ENCODE results near the gene OR2L2.
"Not testable (repeated sequence)": the region's sequence is repeated elsewhere in the genome, so short reads cannot be mapped to it uniquely, and the experiment has no call there.

OR2L2 gene

GRCh38 chr1:248029770-248030169, at the start of gene OR2L2:
Gene OR2L2, plus strand, starts transcription at chr1:248030070. Its CDS starts 8,198 bp downstream, at chr1:248038268.
- in situ Hi-C loops (cut with MboI; ENCODE audit: low pct_unique_long_range_greater_than_20kb, low sequenced_read_pairs), result no loop called here
- no peak for DNase-seq

DNA sequence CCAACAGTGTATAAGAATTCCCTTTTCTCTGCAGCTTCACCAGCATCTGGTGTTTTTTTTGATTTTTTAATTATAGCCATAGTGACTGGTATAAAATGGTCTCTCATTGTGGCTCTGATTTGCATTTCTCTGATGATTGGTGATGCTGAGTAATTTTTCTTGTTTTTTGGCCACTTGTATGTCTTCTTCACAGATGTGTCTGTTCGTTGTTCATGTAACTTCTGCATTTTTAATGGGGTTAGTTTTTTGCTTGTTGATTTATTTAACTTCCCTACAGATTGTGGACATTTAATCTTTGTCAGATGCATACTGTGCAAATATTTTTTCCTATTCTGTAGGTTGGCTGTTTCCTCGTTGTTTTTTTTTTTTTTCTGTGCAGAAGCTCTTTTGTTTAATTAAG, 36.9 kb upstream of the OR2L2 start:
- no peak for DNase-seq
- in situ Hi-C loops (cut with MboI; ENCODE audit: low pct_unique_long_range_greater_than_20kb, low sequenced_read_pairs), result no loop called here

GRCh38 chr1:247998811-247999210, 31.1 kb upstream of the OR2L2 start:
- in situ Hi-C loops (cut with MboI; ENCODE audit: low pct_unique_long_range_greater_than_20kb, low sequenced_read_pairs), result no loop called here
- no peak for DNase-seq

- no peak for DNase-seq
- in situ Hi-C loops (cut with MboI; ENCODE audit: low pct_unique_long_range_greater_than_20kb, low sequenced_read_pairs), result no loop called here
Measured at GRCh38 chr1:248000169-248000568, 29.7 kb upstream of the OR2L2 start.

GRCh38 chr1:248007778-248008177, 22.1 kb upstream of the OR2L2 start:
- in situ Hi-C loops (cut with MboI; ENCODE audit: low pct_unique_long_range_greater_than_20kb, low sequenced_read_pairs), result no loop called here

GRCh38 chr1:248009681-248010080, 20.2 kb upstream of the OR2L2 start:
- DNase-seq, result no peak
- in situ Hi-C loops (cut with MboI; ENCODE audit: low pct_unique_long_range_greater_than_20kb, low sequenced_read_pairs), result no loop called here

More at GRCh38 chr1:248007778-248008177, 22.1 kb upstream of the OR2L2 start:
- DNase-seq, result no peak

DNA sequence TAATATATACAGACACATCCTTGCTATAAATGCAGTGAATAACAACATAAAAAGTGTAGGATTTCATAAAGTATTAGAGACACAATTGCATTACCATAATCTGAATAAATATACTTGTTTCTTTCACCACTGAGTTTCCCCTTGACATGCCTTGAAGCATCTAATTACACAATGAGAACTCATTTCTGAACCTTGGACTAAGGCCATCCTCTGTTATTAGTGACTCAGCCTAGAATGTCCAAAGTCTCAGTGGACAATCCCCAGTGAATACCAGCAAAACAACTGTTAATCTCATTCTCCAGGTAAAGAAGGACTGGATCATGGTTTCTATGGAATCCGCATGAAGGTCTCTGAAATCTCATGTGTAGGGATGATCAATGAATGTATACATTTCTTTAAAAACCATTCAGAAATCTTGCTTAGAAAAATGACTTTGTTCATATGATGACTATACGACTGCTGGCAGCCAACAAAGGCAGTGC, 16.6 kb upstream of the OR2L2 start, which contains the start of gene OR2L5:
Gene OR2L5, plus strand, starts transcription at position 432 of the 482 bp plus-strand sequence. CDS start 8,288 bp downstream, outside the sequence.
- in situ Hi-C loops (cut with MboI; ENCODE audit: low pct_unique_long_range_greater_than_20kb, low sequenced_read_pairs), result no loop called here

DNA sequence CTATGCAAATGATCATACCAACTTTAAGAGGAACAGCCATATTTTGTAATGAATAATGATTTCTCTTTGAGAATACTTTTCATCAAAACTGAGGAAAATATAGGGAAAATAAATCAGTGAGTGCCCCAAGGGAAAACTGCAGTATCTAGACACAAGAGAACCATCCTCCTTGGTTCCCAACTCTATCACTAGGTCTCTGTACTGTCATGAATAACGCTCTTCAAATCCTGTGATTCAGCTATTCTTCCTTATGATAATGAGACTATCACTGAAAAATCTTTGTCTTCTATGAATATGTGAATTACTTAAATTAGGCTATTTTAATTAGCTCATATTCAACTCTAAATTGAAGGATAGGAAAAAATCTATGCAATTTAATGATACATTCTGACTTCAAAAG, 14.1 kb upstream of the OR2L2 start:
- in situ Hi-C loops (cut with MboI; ENCODE audit: low pct_unique_long_range_greater_than_20kb, low sequenced_read_pairs), result no loop called here
- DNase-seq, result no peak

More for the DNA sequence above, 16.6 kb upstream of the OR2L2 start, which contains the start of gene OR2L5:
- DNase-seq, result no peak

DNA sequence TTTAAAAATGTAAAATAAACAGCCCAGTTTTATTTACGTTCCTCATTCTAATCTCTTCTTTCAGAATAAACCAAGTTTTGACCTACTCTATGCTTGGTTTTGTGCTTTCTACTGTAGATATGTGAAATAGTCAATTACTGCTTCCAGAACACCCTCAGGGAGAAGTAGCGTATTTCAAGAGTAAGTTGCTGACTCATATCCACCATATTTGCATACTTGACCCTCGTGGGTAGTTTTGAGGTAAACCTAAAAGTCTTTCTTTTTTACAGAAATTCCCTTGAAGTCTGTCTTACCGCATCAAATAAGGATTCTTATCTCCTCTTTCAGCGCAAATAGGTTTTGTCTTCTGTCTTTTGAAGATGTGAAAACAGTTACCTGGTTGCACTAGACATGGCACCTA, 15.3 kb downstream of the OR2L2 start:
- no peak for DNase-seq
- in situ Hi-C loops (cut with MboI; ENCODE audit: low pct_unique_long_range_greater_than_20kb, low sequenced_read_pairs), result no loop called here

GRCh38 chr1:248046536-248046935, 16.7 kb downstream of the OR2L2 start, which contains the start of gene OR2L3:
Gene OR2L3, plus strand, starts transcription at chr1:248046836. Its CDS starts 13,846 bp downstream, at chr1:248060682.
- in situ Hi-C loops (cut with MboI; ENCODE audit: low pct_unique_long_range_greater_than_20kb, low sequenced_read_pairs), result no loop called here
- no peak for DNase-seq

DNA sequence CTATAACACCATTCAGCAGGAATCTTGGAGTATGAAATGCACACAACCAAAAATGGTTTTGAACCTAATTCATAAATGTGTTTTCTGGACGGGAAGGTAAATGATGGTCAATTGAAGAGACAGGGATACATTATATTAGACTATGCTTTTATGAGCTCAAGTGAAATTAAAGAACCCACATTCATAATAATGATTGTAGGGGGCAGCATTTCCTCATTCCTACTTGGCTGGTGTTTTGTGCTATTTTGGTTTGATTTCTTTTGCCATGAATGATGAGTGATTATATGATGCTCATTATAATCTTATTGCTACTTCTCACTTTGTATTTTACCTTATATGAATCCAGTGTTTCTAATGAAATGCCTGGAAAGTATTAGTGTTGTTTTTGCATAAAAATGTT, 17.1 kb downstream of the OR2L2 start:
- in situ Hi-C loops (cut with MboI; ENCODE audit: low pct_unique_long_range_greater_than_20kb, low sequenced_read_pairs), result no loop called here
- no peak for DNase-seq

- no peak for DNase-seq
- in situ Hi-C loops (cut with MboI; ENCODE audit: low pct_unique_long_range_greater_than_20kb, low sequenced_read_pairs), result no loop called here
Measured at GRCh38 chr1:248054671-248055070, 24.8 kb downstream of the OR2L2 start.

DNA sequence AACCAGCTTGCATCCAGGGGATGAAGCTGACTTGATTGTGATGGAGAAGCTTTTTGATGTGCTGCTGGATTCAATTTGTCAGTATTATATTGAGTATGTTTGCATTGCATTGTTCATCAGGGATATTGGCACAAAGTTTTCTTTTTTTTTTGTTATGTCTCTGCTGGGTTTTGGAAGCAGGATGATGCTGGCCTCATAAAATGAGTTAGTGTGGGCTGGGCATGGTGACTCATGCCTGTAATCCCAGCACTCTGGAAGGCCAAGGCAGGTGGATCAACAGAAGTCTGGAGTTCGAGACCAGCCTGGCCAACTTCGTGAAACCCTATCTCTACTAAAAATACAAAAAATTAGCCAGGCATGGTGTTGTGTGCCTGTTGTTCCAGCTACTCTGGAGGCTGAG, 25.4 kb downstream of the OR2L2 start:
- no peak for DNase-seq
- in situ Hi-C loops (cut with MboI; ENCODE audit: low pct_unique_long_range_greater_than_20kb, low sequenced_read_pairs), result no loop called here

DNA sequence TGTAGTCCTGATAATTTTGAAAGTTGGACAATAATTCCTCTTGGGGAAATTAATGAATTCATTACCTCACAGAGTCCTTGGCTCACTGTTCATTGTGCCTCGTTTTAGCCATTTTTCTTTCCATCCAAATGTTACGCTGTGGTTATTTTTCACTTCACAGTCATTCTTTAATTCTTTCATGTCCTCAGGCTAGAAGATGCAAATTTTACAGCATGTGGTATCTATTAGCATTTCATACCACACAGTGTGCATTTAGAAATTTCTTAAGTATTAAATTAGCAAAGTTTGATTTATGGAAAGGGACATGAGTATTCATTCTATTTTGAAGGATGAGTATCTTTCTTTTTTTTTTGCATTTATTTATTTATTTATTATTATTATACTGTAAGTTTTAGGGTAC, 35.2 kb downstream of the OR2L2 start:
- no peak for DNase-seq
- in situ Hi-C loops (cut with MboI; ENCODE audit: low pct_unique_long_range_greater_than_20kb, low sequenced_read_pairs), result no loop called here

DNA sequence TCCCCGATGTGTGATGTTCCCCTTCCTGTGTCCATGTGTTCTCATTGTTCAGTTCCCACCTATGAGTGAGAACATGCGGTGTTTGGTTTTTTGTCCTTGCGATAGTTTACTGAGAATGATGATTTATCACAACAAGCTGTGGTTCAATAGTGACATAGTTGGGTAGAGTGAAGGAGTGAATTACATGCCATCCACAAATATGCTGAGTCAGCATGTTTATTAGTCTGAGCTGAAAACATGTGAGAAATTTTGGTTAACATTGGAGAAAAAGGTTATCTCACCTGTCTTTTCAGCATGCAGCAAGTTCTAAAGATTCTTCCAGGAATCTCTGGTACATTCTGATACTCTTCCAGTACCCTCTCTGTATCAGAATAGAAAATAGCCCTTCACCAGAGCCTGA, 35.7 kb downstream of the OR2L2 start:
- no peak for DNase-seq
- in situ Hi-C loops (cut with MboI; ENCODE audit: low pct_unique_long_range_greater_than_20kb, low sequenced_read_pairs), result no loop called here

GRCh38 chr1:248083864-248084263, 54.0 kb downstream of the OR2L2 start:
- DNase-seq; in situ Hi-C loops (cut with MboI; ENCODE audit: low pct_unique_long_range_greater_than_20kb, low sequenced_read_pairs): not testable (repeated sequence)

All from KBM-7 (cell line).